Mesenchymal stem cell (in vitro differentiated cells and primary cell): ENCODE results near the gene SUSD4.
A peak's percentile ranks its signal among the peaks of the same experiment; 100 is the strongest.

Experiments
- DNase-seq: peaks from one replicate; pipeline ENCODE4 v3.0.0-alpha.2; 2013
- H2AFZ ChIP-seq: one replicate; pipeline ENCODE4 v1.6.1; 2013; ENCODE audit warnings: low read depth, mild to moderate bottlenecking, control low read depth, inconsistent platforms, low read length, moderate library complexity
- H2AK5ac ChIP-seq: 2 replicates; pipeline ENCODE4 v1.6.1; 2013; ENCODE audit warnings: low read length, moderate library complexity, mild to moderate bottlenecking, inconsistent platforms; ENCODE audit not compliant: severe bottlenecking
- H2BK120ac ChIP-seq: one replicate; pipeline ENCODE4 v1.6.1; 2013; ENCODE audit warnings: low read depth, mild to moderate bottlenecking, inconsistent platforms, low read length, moderate library complexity
- H2BK12ac ChIP-seq, 2 experiments: one replicate each; pipeline ENCODE4 v1.6.1; 2013; ENCODE audit warnings: inconsistent platforms in 2 of 2, low read length in 2 of 2, mild to moderate bottlenecking in 2 of 2, moderate library complexity in 2 of 2, control low read depth in 1 of 2
- H2BK15ac ChIP-seq: one replicate; pipeline ENCODE4 v1.6.1; 2013; ENCODE audit warnings: mild to moderate bottlenecking, low read depth, inconsistent platforms; ENCODE audit not compliant: poor library complexity, severe bottlenecking
- H2BK5ac ChIP-seq: 2 replicates; pipeline ENCODE4 v1.6.1; 2013; ENCODE audit warnings: low read depth, mild to moderate bottlenecking, low read length, control low read depth, inconsistent platforms; ENCODE audit not compliant: poor library complexity, severe bottlenecking
- H3K14ac ChIP-seq, 2 experiments: one replicate each; pipeline ENCODE4 v1.6.1; 2013; ENCODE audit warnings: inconsistent platforms in 2 of 2, low read length in 2 of 2, control low read depth in 1 of 2, mild to moderate bottlenecking in 1 of 2, moderate library complexity in 1 of 2
- H3K18ac ChIP-seq, 2 experiments: one replicate each; pipeline ENCODE4 v1.6.1; 2013; ENCODE audit warnings: inconsistent platforms in 2 of 2, low read length in 2 of 2, control low read depth in 1 of 2, low read depth in 1 of 2, mild to moderate bottlenecking in 1 of 2
- H3K23ac ChIP-seq, 2 experiments: one replicate each; pipeline ENCODE4 v1.6.1; 2013; ENCODE audit warnings: inconsistent platforms in 2 of 2, low read length in 2 of 2, mild to moderate bottlenecking in 2 of 2, moderate library complexity in 2 of 2, control low read depth in 1 of 2
- H3K27ac ChIP-seq: 2 replicates; pipeline ENCODE4 v1.5.1; 2013; ENCODE audit warnings: mild to moderate bottlenecking, moderate library complexity, low read length, control low read depth, inconsistent platforms; ENCODE audit not compliant: poor library complexity, severe bottlenecking
- H3K27me3 ChIP-seq, 2 experiments: 2 replicates each; pipeline versions ENCODE4 v1.6.1 to v1.7.0; 2013; ENCODE audit warnings: low read length in 2 of 2, mild to moderate bottlenecking in 2 of 2, moderate library complexity in 2 of 2, control low read depth in 1 of 2, inconsistent platforms in 1 of 2; ENCODE audit not compliant: control insufficient read depth in 1 of 2, insufficient read depth in 1 of 2
- H3K36me3 ChIP-seq, 2 experiments: 2 replicates each; pipeline versions ENCODE4 v1.6.1 to v1.7.0; 2013; ENCODE audit warnings: low read length in 2 of 2, control low read depth in 1 of 2, inconsistent platforms in 1 of 2, low read depth in 1 of 2, mild to moderate bottlenecking in 1 of 2; ENCODE audit not compliant: insufficient read depth in 2 of 2, control insufficient read depth in 1 of 2
- H3K4ac ChIP-seq, 2 experiments: one replicate each; pipeline ENCODE4 v1.6.1; 2013; ENCODE audit warnings: inconsistent platforms in 2 of 2, low read length in 2 of 2, mild to moderate bottlenecking in 2 of 2, moderate library complexity in 2 of 2, control low read depth in 1 of 2, low read depth in 1 of 2
- H3K4me1 ChIP-seq: 2 replicates; pipeline ENCODE4 v1.6.1; 2013; ENCODE audit warnings: low read depth, low read length, control low read depth; ENCODE audit not compliant: control insufficient read depth, insufficient read depth
- H3K4me2 ChIP-seq: 2 replicates; pipeline ENCODE4 v1.6.1; 2013; ENCODE audit warnings: low read length, mild to moderate bottlenecking, inconsistent platforms; ENCODE audit not compliant: poor library complexity, severe bottlenecking
- H3K4me3 ChIP-seq, 2 experiments: 2 replicates each; pipeline versions ENCODE4 v1.5.1 to v1.7.0; 2013; ENCODE audit warnings: low read length in 2 of 2, mild to moderate bottlenecking in 2 of 2, control low read depth in 1 of 2, low read depth in 1 of 2; ENCODE audit not compliant: insufficient read depth in 1 of 2
- H3K79me1 ChIP-seq: replicated peaks from 2 replicates; pipeline ENCODE4 v1.6.1; 2013; ENCODE audit warnings: mild to moderate bottlenecking, control low read depth, low read length, inconsistent platforms; ENCODE audit not compliant: poor library complexity, severe bottlenecking
- H3K9ac ChIP-seq: 2 replicates; pipeline ENCODE4 v1.7.0; 2013; ENCODE audit warnings: mild to moderate bottlenecking, low read length, moderate library complexity
- H3K9me3 ChIP-seq: 2 replicates; pipeline ENCODE4 v1.7.0; 2013; ENCODE audit warnings: mild to moderate bottlenecking, low read length; ENCODE audit not compliant: control insufficient read depth
- H4K8ac ChIP-seq: one replicate; pipeline ENCODE4 v1.6.1; 2013; ENCODE audit warnings: inconsistent platforms, mild to moderate bottlenecking, low read length, moderate library complexity
- H4K91ac ChIP-seq: one replicate; pipeline ENCODE4 v1.6.1; 2013; ENCODE audit warnings: mild to moderate bottlenecking, low read length, inconsistent platforms
- WGBS: methylation state at CpG from one replicate; pipeline ENCODE4 v1.1.7; 2013; ENCODE audit warnings: mixed read lengths; 5-methylcytosine and 5-hydroxymethylcytosine counted together

Gene SUSD4

DNA sequence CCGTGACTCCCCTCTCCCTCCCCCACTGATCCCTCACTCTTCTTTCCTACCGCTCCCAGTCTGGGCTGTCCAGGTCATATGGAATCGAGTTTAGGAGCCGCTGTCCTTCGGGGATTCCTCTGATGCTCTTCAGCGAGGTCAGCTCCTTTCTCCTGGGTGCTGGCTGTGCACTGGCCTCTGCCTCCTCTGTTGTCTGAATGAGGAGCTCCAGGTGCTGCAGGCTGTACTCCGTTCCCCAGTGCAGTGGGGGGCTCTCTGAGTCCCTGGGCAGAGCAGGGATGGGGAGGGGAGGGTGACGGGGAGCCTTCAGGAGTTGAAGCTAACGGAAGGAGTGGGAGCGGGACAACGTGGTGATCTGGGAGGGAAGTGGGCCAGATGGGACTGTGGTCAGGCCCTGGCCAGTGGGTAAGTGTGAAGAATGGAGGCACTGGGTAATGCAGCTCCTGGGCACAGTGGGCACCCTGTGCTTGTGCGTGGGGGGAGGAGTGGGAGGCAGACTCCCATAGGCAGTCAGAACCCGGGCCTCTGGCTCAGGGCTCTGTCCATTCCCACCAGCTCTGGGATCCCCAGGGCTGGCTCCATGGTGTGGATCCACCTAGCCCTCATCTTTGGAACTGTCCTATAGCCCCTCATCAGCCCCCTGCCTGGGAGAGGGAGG lies 161.5 kb downstream of the SUSD4 start:
- no peak for DNase-seq
- H3K18ac ChIP-seq = no peak overlapping the region
- 87% methylated on average over 12 of the region's 13 CpGs for WGBS

DNA sequence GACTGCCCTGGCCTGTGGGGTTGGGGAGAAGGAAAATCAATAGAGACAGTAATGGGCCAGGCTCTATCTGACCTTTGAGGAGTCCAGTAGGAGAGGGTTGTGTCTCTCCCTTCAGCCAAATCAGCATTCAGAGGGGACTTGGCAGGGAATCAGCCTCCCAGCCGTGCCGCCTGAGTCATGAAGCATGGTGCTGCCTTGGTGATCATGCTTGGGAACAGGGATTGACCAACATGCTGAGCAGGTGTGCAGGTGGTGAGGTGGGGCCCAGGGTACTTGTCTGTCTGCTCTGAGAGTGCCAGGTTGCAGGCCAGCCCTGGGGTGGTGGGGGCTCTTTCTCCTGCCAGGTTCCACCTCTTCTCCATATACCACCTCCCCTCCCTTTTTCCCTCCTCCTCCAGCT lies 162.0 kb downstream of the SUSD4 start:
- H3K9me3 ChIP-seq = no peaks in the 10 kb centered on the region
- no peak overlapping the region for H4K8ac ChIP-seq
- DNase-seq = no peak
- H2BK5ac ChIP-seq = no peak overlapping the region
- no peak overlapping the region for H4K91ac ChIP-seq
- H3K4me2 ChIP-seq = no peak overlapping the region
- H3K36me3 ChIP-seq = no peaks in the 10 kb centered on the region
- H2AFZ ChIP-seq = no peak overlapping the region
- H2AK5ac ChIP-seq = no peak overlapping the region
- no peak overlapping the region for H2BK12ac ChIP-seq
- no peak overlapping the region for H3K14ac ChIP-seq
- H3K27me3 ChIP-seq = peaks cover 0 to 46% of the 10 kb centered on the region in 2 experiments
- no peak overlapping the region for H3K18ac ChIP-seq
- H3K9ac ChIP-seq = no peak overlapping the region
- no peak overlapping the region for H3K4ac ChIP-seq
- H3K79me1 ChIP-seq = no peaks in the 10 kb centered on the region
- no peak overlapping the region for H2BK120ac ChIP-seq
- H3K4me1 ChIP-seq = no peaks in the 10 kb centered on the region
- 100% methylated on average over 1 of the region's 2 CpGs for WGBS
- H3K27ac ChIP-seq = no peak overlapping the region
- no peak overlapping the region for H3K4me3 ChIP-seq
- H2BK15ac ChIP-seq = no peak overlapping the region
- no peak overlapping the region for H3K23ac ChIP-seq

More for the DNA sequence above, 161.5 kb downstream of the SUSD4 start:
- H3K4me1 ChIP-seq = no peaks in the 10 kb centered on the region
- no peak overlapping the region for H2BK12ac ChIP-seq
- no peaks in the 10 kb centered on the region for H3K79me1 ChIP-seq
- peaks cover 0 to 47% of the 10 kb centered on the region in 2 experiments for H3K27me3 ChIP-seq
- no peak overlapping the region for H2AK5ac ChIP-seq
- peak overlapping the region in 1 of 2 experiments; percentile 33 for H3K14ac ChIP-seq
- no peak overlapping the region for H3K9ac ChIP-seq
- no peak overlapping the region for H2BK15ac ChIP-seq
- no peak overlapping the region for H4K91ac ChIP-seq
- no peak overlapping the region for H3K23ac ChIP-seq
- H2BK120ac ChIP-seq = no peak overlapping the region
- H2BK5ac ChIP-seq = no peak overlapping the region
- no peak overlapping the region for H3K4me2 ChIP-seq
- no peak overlapping the region for H4K8ac ChIP-seq
- H3K36me3 ChIP-seq = no peaks in the 10 kb centered on the region
- H2AFZ ChIP-seq = no peak overlapping the region
- no peak overlapping the region for H3K27ac ChIP-seq
- no peaks in the 10 kb centered on the region for H3K9me3 ChIP-seq
- H3K4ac ChIP-seq = no peak overlapping the region
- no peak overlapping the region for H3K4me3 ChIP-seq

DNA sequence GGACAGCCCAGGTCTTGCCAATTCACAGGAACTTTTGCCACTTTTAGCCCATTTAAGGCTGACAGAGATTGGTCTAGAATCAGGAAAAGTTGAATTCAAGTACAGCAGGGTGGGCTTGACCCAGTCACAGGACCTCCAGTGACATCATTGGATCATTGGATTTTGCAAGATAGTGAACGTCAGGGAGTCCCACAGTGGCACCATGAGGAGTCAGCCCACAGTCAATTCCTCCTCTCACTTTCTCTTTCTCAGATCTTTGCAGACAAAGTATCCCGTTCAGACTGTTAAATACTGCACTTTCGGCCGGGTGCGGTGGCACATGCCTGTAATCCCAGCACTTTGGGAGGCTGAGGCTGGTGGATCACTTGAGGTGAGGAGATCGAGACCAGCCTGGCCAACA lies 163.1 kb downstream of the SUSD4 start:
- Histone ChIP-seq H3K27me3 (peaks cover 0 to 42% of the 10 kb centered on the region in 2 experiments), H2BK120ac (no peak overlapping the region), H3K9me3 (no peaks in the 10 kb centered on the region), H2AK5ac (no peak overlapping the region), H3K79me1 (no peaks in the 10 kb centered on the region), H2AFZ (no peak overlapping the region), H4K8ac (no peak overlapping the region), H3K4me3 (no peak overlapping the region), H3K4ac (no peak overlapping the region), H3K36me3 (no peaks in the 10 kb centered on the region), H3K9ac (no peak overlapping the region), H3K23ac (no peak overlapping the region), H3K14ac (no peak overlapping the region), H3K4me1 (no peaks in the 10 kb centered on the region), H3K27ac (no peak overlapping the region), H2BK12ac (no peak overlapping the region), H3K18ac (no peak overlapping the region), H4K91ac (no peak overlapping the region), H2BK15ac (no peak overlapping the region), H3K4me2 (no peak overlapping the region), H2BK5ac (no peak overlapping the region)
- 87% methylated on average over 5 of the region's 6 CpGs for WGBS
- DNase-seq = no peak

DNA sequence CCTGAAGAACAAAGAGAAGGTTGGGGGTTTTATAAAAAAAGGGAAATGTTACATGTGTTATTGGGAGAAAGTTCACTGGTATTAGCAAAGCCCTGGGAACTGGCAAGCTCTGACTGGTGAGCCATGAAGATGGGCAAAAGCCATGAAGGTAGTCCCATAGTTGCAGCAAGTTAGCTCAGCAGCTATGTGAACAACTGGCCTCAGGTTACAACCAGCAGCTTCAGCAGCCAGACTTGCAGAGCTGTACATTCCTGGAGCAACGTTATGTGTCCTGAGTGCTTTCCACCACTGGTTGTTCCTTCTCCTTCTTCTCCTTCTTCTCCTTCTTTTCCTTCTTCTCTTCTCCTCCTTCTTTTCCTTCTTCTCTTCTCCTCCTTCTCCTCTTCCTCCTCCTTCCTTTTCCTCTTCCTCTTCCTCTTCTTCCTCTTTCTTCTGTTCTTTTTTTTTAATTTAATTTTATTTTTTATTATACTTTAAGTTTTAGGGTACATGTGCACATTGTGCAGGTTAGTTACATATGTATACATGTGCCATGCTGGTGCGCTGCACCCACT lies 164.8 kb downstream of the SUSD4 start:
- Histone ChIP-seq H3K36me3 (no peaks in the 10 kb centered on the region), H3K14ac (no peak overlapping the region), H3K18ac (no peak overlapping the region), H3K79me1 (no peaks in the 10 kb centered on the region), H3K4me2 (no peak overlapping the region), H3K27ac (no peak overlapping the region), H2BK120ac (no peak overlapping the region), H2BK12ac (no peak overlapping the region), H3K27me3 (peaks cover 0 to 48% of the 10 kb centered on the region in 2 experiments), H3K9ac (no peak overlapping the region), H3K23ac (no peak overlapping the region), H3K9me3 (peaks cover 3% of the 10 kb centered on the region), H2BK5ac (no peak overlapping the region), H3K4ac (no peak overlapping the region), H2AK5ac (no peak overlapping the region), H3K4me3 (no peak overlapping the region), H2AFZ (no peak overlapping the region), H2BK15ac (no peak overlapping the region), H4K91ac (no peak overlapping the region), H3K4me1 (no peaks in the 10 kb centered on the region), H4K8ac (no peak overlapping the region)
- 75% methylated on average over 2 of the region's 2 CpGs for WGBS
- DNase-seq = no peak
